ENCODE results near the gene CORO7.
A peak's percentile ranks its signal among the peaks of the same experiment; 100 is the strongest.
"Not testable (repeated sequence)": the region's sequence is repeated elsewhere in the genome, so short reads cannot be mapped to it uniquely, and the experiment has no call there.

The CORO7 gene

DNA sequence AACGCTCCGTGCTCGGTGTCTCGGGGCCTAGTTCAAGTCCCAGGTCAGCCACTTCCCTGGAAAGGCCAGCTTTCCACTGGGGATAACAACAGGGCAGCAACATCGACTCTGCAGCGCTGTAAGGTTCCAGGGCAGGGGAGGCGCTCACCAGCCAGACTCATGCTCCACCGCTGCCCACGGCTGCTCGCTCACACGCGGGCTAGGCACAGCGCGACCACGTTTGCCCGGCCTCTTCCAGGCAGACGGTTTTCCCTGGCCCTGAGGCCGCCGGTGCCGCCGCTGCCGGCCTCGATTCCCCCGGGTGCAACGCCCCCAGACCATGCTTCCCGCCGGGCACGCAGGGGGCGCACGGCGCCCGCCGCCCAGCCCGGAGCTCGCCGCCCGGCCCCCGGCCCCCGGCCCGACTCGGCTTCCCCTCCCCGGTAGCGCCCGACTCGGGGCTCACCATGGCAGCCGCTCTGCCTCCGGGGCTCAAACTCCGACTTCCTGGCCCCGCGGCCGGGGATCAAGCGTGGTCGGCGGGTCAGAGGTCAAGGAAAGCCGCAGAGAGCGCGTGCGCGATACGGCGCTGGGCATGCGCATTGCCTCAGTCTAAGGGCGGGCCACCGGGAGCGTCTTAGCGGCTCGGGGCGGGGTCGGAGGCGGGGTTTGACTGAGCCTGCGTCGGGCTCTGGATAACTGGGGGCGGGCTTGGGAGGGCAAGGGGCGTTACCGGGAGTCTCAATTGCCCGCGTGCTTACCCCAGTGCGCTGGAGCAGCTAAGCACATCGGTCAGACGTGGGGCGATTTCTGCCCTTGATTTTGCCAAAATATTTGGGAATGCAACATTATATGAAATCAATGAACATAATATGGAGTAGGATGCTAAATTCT, 65.4 kb downstream of the CORO7 start, which contains the start of gene PAM16:
TSS of gene PAM16 (minus strand) at position 535 of the 873 bp plus-strand sequence. CDS start at position 448, 87 bp downstream.
- peak; percentile 86 for DNase-seq

DNA sequence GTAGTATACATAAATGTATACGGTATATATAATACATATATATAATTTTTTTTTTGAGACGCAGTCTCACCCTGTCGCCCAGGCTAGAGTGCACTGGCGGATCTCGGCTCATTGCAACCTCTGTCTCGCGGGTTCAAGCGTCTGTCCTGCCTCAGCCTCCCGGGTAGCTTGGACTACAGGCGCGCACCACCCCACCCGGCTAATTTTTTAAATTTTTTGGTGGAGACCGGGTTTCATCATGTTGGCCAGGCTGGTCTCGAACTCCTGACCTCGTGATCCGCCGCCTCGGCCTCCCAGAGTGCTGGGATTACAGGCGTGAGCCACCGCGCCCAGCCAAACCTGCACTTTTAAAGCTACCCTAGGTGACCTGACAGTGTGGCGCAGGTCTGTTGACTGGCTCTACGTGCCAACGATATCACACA, 66.0 kb downstream of the CORO7 start:
- DNase-seq, result no peak

DNA sequence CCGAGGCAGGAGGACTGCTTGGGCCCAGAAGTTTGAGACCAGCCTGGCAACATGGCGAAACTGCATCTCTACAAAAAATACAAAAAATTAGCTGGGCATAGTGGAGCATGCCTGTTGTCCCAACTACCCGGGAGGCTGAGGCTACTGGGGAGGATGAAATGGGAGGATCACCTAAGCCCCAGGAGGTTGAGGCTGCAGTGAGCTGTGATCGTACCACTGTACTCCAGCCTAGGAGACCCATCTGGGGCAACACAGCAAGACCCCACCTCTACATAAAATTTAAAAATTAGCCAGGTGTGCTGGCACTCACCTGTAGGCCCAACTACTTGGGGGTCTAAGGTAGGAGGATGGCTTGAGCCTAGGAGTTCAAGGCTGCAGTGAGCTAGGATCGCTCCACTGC, 67.1 kb downstream of the CORO7 start:
- DNase-seq, result no peak

DNA sequence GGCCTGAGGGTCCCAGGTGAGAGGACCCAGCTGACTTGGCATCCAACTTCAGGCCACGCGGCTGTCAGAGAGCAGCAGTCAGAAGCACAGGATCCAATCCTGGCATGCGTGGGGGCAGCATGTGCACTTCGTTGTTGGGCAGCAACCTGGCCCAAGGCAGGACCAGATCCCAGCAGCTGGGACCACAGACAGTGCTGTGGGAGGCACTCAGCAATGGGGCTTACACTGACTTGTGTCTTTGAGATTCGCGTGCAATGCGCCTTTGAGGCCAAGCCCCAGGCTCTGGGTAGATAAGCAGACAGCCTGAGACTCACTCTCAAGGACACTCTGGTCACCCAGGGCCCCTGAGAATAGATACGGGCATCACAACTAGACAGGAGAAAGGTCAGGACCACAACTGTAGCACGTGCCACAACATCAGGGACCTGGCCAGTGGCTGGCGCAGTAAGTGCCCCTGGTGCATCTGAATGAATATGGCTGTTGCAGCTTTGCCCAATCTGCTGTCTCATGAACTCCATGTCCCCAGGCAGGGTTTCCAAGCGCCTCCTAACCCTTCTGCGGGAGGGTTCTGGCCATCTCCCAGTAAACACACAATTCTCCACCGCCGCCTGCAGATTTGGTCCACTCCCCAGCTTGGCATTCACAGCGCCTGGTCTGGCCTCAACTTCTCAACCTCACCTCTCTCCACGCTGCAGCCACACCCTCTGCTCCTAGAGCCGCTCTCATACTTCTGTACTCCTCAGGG, 68.5 kb downstream of the CORO7 start:
- no peak for DNase-seq

DNA sequence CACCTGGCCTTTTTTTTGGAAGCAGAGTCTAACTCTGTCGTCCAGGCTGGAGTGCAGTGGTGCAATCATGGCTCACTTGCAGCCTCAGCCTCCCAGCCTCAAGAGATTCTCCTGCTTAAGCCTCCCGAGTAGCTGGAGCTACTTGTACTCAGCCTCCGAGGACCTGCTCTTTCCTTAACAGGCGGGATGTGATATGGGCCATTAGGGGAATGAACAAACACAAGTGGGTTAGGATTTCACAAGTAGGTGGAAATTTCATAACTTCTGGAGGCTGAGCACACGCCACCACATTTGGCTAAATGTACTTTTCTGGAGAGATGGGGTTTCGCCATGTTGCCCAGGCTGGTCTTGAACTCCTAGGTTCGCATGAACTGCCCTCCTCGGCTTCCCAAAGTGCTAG, 69.4 kb downstream of the CORO7 start:
- DNase-seq, result no peak

DNA sequence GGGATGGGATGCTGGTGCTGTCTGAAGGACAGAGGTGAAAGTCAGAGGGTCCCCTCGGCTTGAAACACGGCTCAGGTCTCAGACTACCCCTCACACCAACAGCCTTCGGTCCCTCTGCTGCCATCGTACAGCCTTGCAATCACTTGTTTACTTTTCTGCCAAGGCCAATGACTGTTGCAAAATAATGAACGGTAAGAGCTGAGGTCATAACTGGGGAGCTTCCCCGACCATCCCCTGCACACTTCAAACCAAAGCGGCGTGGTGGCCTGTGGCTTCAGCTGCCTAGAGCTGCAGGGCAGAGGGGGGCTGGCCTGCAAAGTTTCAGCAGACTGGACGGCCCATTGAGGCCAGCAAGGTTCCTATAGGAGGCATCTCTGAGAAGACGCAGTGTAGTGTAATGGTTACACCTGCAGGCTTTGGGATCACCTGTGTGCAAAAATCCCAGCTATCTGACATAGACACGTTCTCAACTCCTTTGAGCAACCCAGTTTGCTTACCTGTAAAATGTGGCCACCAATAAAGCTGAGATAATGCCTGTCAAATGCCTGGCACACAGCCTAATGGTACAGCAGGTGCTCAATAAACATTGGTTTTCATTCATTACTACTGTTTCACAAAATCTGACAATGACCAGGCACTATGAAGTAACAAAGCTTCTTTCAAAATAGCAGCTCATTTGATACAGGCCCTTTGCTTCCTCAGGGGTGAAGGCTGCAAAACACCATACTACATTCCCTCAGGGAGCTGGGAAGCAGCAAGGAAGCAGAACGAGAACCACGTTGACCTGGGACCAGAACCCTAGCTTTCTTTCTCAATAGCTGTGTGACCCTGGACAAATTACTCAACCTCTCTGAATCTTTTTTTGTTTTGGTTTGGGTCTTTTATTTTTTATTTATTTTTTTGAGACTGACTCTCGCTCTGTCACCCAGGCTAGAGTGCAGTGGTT, 70.3 kb downstream of the CORO7 start:
- DNase-seq, result no peak

DNA sequence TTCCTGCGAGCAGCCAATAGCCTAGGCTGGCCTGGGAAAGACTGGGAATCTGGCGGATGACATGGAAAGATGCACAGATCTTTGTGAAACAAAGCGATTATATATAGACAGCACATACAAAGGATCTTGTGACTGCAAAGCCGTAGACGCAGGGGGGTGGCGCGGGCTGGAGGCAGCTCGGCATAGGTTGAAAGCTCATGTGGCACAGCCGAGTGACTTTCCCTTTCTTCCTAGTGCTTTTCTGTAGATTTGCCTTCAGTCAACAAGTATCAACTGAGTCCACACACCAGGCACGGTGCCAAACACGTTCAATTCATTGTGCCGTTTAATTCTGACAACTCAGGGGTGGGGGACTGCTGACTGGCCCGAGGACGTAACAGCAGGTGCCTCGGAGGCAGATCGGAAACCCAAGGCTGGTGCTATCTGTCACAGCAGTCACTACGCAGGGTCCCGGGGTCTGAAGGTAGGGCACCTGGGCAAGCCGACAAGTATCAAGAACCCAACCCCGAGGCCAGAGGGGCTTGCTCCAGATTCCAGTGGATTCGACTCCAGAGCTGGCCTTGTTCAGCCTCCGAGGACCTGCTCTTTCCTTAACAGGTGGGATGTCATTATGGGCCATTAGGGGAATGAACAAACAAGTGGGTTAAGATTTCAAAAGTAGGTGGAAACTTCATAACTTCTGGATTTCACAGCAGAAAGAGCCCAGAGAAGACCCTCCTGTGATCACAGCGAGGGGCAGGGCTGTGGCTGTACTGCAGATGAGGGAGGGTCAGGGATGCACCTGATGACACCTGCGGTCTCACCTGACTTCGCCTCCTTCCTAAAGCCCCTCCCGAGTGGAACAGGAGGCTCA, 71.2 kb downstream of the CORO7 start:
- peak; percentile 79 for DNase-seq

DNA sequence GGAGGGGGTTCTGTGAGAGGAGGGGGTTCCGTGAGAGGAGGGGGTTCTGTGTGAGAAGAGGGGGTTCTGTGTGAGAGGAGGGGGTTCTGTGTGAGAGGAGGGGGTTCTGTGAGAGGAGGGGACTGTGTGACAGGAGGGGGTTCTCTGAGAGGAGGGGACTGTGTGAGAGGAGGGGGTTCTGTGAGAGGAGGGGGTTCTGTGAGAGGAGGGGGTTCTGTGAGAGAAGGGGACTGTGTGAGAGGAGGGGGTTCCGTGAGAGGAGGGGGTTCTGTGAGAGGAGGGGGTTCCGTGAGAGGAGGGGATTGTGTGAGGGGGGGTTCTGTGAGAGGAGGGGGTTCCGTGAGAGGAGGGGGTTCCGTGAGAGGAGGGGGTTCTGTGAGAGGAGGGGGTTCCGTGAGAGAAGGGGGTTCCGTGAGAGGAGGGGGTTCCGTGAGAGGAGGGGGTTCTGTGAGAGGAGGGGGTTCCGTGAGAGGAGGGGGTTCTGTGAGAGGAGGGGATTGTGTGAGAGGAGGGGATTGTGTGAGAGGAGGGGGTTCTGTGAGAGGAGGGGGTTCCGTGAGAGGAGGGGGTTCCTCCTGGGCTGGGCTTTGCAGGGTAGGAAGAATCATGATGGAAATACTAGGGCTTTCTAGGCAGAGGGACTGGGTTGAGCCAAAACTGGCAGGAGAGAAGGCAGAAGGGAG, 72.0 kb downstream of the CORO7 start:
- DNase-seq, result not testable (repeated sequence)

DNA sequence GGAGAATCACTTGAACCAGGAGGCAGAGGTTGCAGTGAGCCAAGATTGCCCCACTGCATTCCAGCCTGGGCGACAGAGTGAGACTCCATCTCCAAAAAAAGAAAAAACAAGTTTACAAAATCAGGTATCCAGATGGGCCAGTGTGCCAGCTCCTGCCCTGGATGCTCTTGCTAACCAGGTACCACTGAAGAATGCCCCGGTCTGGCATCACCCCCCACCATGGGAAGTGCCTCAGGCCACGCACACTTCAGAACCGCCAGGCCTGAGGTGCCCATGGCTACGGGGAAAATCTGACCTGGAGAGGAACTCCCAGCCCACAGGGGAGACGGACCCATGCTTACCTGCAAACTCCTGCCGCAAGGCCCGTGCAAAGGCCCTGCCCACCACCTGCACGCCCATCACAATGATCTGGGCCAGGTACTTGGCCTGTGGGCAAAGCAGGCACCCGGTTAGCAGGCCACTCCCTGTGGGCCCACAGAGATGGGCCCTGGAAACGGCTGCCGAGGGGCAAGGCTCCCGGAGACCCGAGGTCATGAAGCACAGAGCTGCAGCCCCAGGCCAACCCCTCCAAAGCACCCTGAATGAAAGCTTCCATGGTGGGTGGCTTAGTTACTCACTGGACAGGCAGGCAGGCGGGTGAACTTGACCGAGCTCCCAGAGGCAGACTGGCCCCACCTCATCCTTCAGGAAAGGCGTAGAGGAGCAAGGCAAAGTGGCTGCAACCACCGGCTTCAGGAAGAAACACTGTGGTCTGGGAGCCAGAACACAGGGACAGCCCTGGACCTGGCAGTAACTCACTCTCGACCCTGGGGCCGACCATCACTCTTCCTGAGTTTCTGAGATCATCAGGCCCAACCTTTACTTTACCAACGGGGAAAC, 73.3 kb downstream of the CORO7 start:
- DNase-seq, result no peak

DNA sequence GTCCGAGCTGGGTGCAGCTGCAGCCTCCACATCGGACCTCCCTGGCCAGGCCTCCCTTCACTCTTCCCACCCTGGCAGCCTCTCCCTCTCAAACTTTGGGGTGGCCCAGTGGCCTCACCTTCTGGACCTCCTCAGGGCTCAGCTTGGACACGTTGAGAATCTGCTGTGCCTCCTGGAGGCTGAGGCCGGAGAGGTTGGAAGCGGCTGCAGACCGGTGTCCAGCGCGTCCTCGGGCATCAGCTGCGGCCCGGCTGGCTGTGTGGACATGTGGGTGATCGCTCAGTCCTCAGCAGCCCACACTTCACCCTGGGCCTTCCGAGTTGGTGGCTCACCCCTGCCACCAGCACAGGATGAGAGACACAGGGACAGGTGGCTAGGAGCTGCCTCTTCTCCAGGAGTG, 75.1 kb downstream of the CORO7 start:
- DNase-seq, result no peak

DNA sequence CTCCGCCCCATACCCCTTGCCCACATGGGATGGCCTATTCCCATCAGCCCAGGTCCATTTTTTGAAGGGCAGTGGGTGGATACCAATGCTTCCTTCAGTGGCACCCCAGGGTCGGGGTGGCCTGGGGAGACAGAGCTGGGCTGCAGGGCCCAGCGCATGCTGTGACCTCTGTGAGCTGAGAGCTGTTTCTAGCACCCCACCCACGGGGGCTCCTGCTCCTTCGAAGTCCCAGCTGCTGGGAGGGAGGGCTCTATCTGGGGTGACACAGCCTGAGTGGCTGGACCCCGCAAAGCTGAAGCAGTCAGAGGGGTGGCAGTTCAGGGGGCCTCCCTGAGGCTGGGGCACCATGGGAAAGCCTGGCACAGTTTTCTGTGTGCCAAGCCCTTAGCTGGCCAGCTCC, 76.0 kb downstream of the CORO7 start:
- no peak for DNase-seq

DNA sequence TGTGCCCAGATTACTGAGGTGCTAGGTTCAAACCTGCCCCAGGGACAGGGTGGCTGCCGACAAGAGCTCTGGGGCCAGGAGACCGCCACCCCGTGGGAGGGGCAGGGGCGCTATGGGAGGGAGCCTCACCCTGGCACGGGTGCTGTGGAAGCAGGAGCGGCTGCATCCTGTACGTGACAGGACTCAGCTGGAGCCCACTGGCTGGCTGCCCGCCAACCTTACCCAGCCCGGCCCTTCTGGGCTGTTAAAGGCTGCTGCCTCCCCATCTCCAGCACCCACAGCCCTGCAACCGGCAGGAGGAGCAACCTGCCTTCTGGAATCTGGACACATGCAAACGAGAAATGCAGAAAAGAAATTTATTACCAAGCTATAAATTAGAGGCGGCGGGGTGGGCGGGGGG, 76.5 kb downstream of the CORO7 start:
- no peak for DNase-seq

DNA sequence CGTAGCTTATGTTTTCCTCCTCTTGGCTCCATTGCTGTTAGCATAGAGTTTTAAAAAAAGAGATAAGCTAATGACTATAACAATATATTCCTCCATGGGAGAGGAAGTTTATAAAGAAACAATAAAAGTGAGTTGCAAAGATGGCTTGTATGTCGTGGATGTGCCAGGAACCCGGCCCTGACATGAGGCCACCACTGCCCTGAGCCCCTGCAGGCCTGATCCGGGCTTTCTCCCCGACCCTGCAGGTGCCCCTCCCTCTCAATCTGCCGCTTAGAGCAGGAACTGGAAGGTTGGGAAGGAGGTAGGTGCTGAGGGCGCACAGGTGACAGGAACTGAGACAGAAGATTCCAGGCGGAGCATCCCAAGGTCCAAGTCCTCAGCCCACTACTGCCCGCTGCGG, 76.9 kb downstream of the CORO7 start:
- DNase-seq, result no peak

DNA sequence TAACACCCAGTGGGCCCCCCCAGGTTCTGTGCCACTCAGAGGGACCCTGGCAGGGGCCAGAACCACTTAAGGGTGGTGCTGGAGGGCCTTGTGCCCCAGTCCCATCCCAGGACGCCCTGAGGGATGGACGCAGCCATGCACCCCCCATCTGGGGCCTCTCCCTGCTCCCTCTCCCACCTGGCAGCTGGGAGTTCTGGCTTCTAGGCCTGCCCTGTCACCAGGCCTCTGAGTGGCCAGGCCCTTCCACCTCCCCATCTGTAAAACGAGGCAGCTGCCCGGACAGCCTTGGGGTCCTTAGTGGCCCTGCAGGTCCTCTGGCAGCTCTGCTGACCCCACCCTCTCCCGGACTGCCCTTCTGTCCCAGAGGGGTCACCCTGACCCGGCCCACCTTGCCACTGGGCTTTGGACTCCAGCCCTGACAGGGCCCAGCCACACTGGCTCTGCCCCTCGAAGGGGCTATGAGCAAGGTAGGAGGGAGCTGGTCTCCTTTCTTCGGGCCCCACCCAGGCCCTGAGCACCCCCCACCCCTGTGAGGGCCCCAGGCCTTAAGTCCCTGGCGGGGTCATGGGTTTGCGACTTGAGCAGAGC, 77.6 kb downstream of the CORO7 start:
- DNase-seq, result no peak

DNA sequence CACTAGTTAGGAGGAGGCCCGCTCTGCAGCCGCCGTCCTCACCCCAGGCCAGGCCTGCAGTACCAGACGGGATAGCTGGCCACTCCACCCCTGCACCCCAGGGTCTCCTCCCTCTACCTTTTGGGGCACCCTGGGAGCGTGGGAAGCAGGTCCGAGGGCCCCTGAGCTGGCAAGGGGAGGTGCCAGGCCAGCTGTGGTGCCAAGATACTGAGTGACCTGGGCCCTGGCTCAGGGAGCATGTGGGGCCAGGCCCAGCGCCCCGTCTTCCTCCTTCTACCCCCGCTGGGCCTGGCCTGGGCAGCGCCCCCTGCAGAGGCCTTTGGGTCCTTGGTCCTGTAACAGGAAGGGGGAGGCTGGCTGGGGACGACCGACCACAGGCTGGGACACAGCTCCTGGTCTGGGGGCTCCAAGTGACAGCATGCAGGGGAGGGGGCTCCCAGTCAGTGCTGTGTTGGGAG, 78.2 kb downstream of the CORO7 start:
- no peak for DNase-seq

DNA sequence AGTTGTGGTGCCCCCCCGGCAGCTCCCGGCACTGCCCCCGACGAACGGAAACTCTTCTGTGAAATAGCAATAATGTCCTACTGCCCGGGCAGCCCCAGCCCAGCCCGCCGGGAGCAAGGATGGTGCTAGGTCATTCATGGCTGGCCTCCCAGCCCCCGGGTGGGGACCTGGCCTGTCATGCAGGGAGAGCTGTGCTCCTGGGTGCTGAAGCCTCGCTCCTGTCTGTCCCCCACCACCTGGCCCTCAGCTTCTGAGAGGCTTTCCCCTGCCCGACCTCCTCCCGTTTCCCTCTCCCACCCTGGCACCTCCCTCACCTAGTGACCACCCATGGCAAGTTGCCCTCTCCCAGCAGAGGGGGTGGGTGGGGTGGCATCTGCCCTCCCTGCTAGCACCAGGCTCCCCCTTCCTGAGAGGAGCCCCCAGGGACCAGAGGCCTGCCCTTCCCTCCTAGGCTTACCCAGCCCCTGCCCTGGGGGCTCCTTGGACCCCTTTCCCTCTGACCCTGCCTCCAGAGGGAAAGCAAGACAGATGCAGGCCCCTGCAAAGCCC, 78.8 kb downstream of the CORO7 start:
- DNase-seq, result no peak

DNA sequence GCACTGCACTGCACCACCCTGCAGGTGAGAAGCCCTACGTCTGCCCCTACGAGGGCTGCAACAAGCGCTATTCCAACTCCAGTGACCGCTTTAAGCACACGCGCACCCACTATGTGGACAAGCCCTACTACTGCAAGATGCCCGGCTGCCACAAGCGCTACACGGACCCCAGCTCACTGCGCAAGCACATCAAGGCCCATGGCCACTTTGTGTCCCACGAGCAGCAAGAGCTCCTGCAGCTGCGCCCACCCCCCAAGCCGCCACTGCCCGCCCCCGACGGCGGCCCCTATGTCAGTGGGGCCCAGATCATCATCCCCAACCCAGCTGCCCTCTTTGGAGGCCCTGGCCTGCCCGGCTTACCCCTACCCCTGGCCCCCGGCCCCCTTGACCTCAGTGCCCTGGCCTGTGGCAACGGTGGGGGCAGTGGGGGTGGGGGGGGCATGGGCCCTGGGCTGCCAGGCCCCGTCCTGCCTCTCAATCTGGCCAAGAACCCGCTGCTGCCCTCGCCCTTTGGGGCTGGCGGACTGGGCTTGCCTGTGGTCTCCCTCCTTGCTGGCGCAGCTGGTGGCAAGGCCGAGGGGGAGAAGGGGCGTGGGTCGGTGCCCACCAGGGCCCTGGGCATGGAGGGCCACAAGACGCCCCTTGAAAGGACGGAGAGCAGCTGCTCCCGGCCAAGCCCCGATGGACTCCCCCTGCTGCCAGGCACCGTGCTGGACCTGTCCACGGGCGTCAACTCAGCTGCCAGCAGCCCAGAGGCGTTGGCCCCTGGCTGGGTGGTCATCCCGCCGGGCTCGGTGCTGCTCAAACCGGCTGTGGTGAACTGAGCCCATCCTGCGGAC, 79.5 kb downstream of the CORO7 start:
- no peak for DNase-seq

DNA sequence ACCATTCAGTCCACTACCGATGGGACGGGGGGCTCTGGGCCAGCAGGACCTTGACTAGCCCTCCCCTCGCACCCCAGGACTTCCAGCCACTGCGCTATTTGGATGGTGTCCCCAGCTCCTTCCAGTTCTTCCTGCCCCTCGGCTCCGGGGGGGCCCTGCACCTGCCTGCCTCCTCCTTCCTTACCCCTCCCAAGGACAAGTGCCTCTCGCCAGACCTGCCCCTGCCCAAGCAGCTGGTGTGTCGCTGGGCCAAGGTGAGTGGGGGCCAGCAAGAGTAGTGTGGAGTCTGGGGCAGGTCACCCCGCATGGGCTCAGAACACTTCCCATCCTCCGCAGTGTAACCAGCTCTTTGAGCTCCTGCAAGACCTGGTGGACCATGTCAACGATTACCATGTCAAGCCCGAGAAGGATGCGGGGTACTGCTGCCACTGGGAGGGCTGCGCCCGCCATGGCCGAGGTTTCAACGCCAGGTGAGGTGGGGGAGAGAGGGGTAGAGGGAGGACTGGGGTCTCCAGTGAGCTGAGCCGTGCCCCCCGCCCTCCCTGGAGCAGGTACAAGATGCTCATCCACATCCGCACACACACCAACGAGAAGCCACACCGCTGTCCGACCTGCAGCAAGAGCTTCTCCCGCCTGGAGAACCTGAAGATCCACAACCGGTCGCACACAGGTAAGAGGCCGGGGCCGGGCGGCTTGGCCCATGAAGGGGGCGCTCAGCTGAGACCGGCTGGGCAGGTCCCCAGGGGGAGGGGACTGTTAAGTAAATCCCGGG, 81.5 kb downstream of the CORO7 start:
- no peak for DNase-seq

Measured in DMS79 treated with DMSO at 0.1 percent for 48 hours (cell line).